KOPT-K1 (cell line): ENCODE measurements around the gene CLTA.
"Not testable (repeated sequence)": the region's sequence is repeated elsewhere in the genome, so short reads cannot be mapped to it uniquely, and the experiment has no call there.

Experiments used
- H3K27ac ChIP-seq: fragments of 200-600 bp; sonication (generic); 2 replicates; pipeline ENCODE4 v1.5.1; 2016; ENCODE audit warnings: antibody characterized with exemption, mild to moderate bottlenecking, low read depth, low read length; ENCODE audit not compliant: poor library complexity, severe bottlenecking
- H3K36me3 ChIP-seq: fragments of 200-600 bp; sonication (generic); 2 replicates; pipeline ENCODE4 v1.5.1; 2017; ENCODE audit warnings: antibody characterized with exemption, mild to moderate bottlenecking, low read length, moderate library complexity; ENCODE audit not compliant: insufficient read depth
- H3K9me3 ChIP-seq: fragments of 200-600 bp; sonication (generic); 2 replicates; pipeline ENCODE4 v1.5.1; 2017; ENCODE audit warnings: antibody characterized with exemption, low read length, mild to moderate bottlenecking; ENCODE audit not compliant: insufficient read depth, poor library complexity, severe bottlenecking

Gene CLTA

DNA sequence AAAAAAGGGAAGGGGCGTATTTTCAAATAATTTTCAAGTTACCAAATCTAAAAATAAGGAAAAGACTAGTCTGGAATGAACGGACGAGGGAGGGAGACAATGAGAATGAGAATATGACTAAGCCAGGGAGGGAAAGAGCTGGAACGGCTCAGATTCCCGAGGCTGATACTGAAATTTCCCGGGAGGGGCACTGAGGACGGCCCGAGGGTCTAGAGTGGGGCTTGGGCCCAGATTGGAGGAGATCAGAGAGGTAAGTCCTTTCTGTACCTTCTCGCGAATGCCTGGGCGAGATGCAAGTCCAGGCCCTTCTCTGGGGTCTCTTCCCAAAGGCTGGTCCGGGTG is 24.9 kb upstream of the CLTA start:
- Histone ChIP-seq H3K36me3 (no peaks in the 10 kb centered on the region), H3K9me3 (no peaks in the 10 kb centered on the region), H3K27ac (no peak overlapping the region)

DNA sequence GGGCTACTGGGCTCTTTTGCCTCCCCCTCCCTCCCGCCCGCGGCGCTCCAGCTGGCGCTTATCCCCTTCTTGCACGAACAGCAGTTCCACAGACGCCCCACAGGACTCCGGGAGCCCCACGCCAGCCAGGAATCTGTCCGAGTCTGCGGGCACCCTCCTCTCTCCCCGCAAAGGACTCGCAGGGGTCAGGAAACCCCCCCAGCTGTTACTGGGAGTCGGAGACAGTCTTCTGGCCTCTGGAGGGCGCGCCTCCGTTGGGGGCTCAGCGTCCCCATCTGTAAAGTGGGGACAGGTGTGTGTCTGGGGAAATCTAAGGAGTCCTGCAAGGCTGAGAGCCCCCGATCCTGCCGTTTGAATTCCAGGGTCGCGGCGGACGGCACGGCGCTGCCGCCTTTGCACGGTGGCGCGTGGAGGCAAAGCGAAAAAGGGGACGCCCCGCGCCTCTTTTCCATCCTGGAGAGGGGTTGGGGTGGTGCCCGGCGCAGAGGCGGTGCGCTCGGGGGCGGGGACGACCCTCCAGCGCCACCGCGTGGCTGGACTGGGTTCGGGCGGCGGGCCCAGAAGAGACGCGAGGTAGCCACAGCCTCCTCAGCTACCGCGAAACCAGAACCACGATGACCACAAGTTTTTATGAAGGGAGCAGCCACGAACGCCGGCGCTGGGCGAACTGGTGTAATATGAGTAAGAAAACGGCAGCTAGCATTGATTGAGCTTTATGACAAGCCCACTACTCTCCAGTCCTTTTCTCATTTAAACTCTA is 24.4 kb upstream of the CLTA start:
- Histone ChIP-seq H3K36me3 (no peaks in the 10 kb centered on the region), H3K27ac (no peak overlapping the region), H3K9me3 (no peaks in the 10 kb centered on the region)

DNA sequence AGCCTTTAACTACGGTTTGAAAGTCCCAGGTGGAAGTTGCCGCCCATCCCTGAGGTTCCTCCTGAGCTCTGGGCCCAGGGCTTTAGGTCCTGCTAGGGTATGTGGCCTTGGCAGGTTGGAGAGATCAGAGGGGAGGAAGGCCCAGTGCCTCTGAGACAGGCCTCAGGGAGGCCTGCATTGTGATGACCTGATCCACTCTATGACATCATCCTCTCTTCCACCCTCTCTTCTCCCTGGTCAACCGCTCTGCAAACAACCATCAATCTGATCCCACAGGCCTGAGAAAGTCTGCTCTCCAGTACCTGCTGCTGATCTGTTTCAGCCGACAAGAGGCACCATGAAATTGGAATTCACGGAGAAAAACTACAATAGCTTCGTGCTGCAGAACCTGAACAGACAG is 21.6 kb upstream of the CLTA start, which contains the start of gene CCIN:
Gene CCIN (plus strand): TSS at position 223 of the 400 bp plus-strand sequence. CDS start 115 bp downstream, at position 338.
- Histone ChIP-seq H3K36me3 (no peaks in the 10 kb centered on the region), H3K9me3 (no peaks in the 10 kb centered on the region), H3K27ac (no peak within 1 kb of the TSS)

DNA sequence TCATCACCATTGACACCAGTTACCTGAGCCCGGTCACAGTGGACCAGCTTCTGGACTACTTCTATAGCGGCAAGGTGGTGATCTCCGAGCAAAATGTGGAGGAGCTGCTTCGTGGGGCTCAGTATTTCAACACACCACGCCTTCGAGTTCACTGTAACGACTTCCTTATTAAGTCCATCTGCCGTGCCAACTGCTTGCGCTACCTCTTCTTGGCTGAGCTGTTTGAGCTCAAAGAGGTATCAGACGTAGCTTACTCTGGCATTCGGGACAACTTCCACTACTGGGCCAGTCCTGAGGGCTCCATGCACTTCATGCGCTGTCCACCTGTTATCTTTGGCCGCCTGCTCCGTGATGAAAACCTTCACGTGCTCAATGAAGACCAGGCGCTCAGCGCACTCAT is 21.0 kb upstream of the CLTA start:
- Histone ChIP-seq H3K9me3 (no peaks in the 10 kb centered on the region), H3K27ac (no peak overlapping the region), H3K36me3 (no peaks in the 10 kb centered on the region)

DNA sequence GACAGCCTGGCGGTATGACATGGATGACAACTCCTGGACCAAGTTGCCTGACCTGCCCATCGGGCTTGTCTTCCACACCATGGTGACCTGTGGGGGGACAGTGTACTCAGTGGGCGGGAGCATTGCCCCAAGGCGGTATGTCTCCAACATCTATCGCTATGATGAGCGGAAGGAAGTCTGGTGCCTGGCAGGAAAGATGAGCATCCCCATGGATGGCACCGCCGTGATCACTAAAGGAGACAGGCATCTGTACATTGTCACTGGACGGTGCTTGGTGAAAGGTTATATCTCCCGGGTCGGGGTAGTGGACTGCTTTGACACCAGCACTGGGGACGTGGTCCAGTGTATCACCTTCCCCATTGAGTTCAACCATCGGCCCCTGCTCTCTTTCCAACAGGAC is 20.2 kb upstream of the CLTA start:
- Histone ChIP-seq H3K9me3 (no peaks in the 10 kb centered on the region), H3K36me3 (no peaks in the 10 kb centered on the region), H3K27ac (no peak overlapping the region)

DNA sequence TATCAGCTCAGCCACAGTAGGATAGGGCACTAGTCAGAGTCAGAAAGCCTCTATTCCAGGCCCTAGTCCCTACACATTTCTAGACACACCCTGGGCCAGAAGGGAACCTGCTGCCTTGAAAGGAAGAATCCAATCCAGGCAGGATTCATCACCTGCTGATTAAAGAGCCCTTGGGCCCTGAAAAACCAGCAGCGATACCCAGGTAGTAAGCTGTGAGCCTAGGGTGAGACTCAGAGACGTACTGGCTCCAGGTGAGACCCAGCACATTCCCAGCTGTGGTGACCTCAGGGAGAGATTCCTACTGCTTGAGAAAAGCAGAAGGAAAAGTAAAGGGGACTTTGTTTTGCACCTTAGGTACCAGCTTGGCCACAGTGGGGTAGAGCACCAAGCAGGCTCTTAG is 16.9 kb upstream of the CLTA start:
- H3K36me3 ChIP-seq: no peaks in the 10 kb centered on the region
- H3K27ac ChIP-seq: no peak overlapping the region
- no peaks in the 10 kb centered on the region for H3K9me3 ChIP-seq

DNA sequence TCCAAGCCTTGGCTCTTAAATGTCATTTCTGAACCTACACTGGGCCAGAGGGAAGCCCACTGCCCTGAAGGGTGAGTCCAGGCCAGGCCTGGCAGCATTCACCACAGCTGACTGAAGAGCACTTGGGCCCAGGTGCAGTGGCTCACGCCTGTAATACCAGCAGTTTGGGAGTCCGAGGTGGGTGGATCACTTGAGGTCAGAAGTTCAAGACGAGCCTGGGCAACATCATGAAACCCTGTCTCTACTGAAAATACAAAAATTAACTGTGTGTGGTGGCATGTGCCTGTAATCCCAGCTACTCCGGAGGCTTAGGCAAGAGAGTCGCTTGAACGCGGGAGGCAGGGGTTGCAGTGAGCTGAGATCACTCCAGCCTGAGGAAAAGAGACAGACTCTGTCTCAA is 16.4 kb upstream of the CLTA start:
- H3K9me3 ChIP-seq: no peaks in the 10 kb centered on the region
- no peaks in the 10 kb centered on the region for H3K36me3 ChIP-seq
- no peak overlapping the region for H3K27ac ChIP-seq

DNA sequence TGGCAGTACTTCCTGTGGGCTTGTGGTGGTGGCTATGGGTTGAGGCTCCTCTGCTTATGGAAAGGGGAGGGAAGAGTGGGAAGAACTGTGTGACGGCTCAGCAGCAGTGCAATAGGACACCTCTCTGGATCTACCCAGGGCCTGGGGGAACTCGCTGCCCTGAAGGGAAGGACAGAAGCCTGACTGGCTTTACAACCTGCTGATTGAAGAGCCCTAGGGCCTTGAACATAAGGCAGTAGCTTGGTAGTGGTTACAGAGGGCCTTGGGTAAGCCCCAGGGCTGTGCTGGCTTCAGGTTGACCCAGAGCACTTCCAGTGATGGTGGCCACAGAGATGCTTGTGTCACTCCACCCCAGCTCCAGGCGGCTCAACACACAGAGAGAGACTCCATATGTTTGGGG is 16.0 kb upstream of the CLTA start:
- Histone ChIP-seq H3K9me3 (no peaks in the 10 kb centered on the region), H3K36me3 (no peaks in the 10 kb centered on the region), H3K27ac (no peak overlapping the region)

DNA sequence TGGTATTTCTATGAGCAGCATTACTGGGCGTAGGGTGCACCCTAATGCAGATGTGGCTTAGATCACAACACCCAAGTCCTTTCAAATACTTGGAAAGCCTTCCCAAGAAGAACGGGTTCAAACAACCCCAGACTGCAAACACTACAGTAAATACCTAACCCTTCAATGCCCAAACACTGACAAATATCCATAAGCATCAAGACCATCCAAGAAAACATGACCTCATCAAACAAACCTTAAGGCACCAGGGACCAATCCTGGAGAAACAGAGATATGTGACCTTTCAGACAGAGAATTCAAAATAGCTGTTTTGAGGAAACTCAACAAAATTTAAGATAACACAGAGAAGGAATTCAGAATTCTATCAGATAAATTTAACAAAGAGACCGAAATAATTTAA is 15.5 kb upstream of the CLTA start:
- H3K36me3 ChIP-seq, H3K27ac ChIP-seq: not testable (repeated sequence)

DNA sequence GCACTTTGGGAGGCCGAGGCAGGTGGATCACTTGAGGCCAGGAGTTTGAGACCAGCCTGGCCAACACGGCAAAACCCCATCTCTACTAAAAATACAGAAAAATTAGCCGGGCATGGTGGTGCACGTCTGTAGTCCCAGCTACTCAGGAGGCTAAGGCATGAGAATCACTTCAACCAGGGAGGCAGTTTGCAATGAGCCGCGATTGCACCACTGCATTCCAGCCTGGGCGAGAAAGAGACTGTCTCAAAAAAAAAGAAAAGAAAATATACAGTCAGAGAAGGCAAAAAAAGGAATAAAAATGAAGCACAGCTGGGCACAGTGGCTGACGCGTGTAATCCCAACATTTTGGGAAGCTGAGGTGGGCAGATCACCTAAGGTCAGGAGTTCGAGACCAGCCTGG is 14.2 kb upstream of the CLTA start:
- H3K9me3 ChIP-seq, H3K27ac ChIP-seq, H3K36me3 ChIP-seq: not testable (repeated sequence)

More for the DNA sequence above, 15.5 kb upstream of the CLTA start:
- not testable (repeated sequence) for H3K9me3 ChIP-seq

DNA sequence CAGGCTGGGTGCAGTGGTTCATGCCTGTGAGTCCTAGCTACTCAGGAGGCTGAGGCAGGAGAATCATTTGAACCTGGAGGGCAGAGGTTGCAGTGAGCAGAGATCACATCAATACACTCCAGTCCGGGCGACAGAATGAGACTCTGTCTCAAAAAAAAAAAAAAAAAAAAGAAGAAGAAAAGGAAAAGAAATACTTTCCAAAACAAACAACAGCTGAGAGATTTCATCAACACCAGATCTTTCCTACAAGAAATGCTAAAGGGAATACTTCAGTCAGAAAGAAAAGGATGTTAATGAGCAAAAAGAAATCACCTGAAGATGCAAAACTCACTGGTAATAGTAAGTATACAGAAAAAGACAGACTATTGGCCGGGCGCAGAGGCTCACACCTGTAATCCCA is 13.2 kb upstream of the CLTA start:
- no peaks in the 10 kb centered on the region for H3K9me3 ChIP-seq
- no peaks in the 10 kb centered on the region for H3K36me3 ChIP-seq
- no peak overlapping the region for H3K27ac ChIP-seq

DNA sequence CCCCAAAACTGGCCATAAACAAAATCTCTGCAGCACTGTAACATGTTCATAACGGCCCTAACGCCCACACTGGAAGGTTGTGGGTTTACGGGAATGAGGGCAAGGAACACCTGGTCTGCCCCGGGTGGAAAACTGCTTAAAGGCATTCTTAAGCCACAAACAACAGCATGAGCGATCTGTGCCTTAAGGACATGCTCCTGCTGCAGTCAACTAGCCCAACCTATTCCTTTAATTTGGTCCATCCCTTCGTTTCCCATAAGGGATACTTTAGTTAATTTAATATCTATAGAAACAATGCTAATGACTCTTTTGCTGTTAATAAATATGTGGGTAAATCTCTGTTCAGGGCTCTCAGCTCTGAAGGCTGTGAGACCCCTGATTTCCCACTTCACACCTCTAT is 10.5 kb upstream of the CLTA start:
- not testable (repeated sequence) for H3K27ac ChIP-seq, H3K36me3 ChIP-seq, H3K9me3 ChIP-seq

DNA sequence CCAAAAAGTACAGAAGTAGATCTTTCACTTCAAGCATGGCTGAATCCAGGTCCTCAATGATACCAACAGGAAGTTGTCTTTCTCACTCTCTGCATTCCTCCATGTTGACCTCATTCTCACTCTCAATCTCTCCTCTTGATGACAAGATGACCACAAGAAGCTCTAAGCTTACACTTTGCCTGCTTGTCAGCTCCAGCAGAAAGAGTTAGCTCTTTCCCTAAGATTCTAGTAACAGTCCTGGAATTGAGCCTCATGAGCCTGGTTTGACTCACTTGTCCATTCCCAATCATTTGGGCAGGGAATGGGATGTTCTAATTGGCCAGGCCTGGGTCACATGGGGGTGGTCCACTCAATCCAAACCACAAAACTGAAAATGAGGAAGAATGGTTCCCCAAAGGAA is 3.3 kb upstream of the CLTA start:
- Histone ChIP-seq H3K9me3 (no peaks in the 10 kb centered on the region), H3K36me3 (0 out of 2 replicates have a peak, but pooled peaks cover 1% of the 10 kb centered on the region), H3K27ac (no peak overlapping the region)

DNA sequence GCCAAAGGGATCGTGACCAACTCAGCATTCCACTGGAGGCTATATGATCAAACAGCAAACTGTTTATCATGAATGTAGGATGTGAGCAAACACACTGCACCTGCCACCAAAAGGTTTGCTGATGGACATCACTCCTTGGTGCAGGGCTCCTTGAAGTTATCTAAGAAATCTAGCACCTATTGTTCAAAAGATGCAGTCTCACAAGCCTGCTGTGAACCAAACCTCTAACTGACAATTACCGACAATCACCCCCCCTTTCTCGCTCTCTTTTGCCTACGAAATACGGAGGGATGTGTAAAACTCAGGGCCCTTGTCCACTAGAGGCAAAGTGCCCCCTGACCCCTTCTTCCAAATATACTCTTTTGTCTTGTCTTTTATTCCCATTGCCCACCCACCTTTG is 2.5 kb upstream of the CLTA start:
- Histone ChIP-seq H3K36me3 (peaks cover 8% of the 10 kb centered on the region; the same call in 1 of the 2 replicates), H3K27ac (no peak overlapping the region), H3K9me3 (no peaks in the 10 kb centered on the region)

DNA sequence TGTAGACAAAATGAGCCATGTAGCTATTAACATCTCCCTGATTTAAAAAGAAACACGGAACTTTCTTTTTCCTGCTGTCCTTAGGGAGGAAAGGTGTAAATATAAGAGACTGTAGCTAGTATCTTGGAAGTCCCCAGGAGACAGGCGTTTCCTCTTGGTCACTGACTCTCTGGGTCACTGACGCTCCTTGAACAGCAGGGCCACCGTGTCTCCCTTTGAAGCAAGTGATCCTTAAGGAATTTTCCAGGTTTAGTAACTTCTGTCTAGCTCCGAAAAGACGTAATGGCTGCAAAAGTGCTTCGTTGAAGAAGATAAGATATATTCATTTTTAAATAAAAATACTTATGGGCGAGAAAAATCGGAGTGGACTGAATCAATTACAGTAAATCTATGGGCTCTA is 745 bp upstream of the CLTA start:
- Histone ChIP-seq H3K36me3 (peaks cover 25% of the 10 kb centered on the region), H3K9me3 (no peaks in the 10 kb centered on the region), H3K27ac (peak overlapping the region; percentile 85)

DNA sequence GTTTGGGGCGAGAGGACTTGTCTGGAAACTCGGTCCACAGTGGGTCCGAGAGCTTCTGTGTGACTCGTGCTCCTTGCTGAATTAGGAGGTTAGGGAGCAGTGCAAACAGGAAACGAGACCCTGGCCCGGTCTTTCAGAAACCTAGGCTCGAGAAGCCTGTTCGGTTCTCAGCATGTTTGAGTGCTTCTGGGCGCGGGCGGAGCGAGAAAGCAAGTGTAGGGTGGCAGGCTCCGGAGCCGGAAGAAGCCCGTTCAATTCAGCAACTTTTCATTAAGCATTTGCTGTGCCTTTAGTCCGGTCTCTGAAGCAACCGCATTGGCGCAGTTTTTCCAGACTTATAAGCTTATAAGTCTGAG is 547 bp downstream of the CLTA start:
- H3K36me3 ChIP-seq: peaks cover 36% of the 10 kb centered on the region
- H3K9me3 ChIP-seq: no peaks in the 10 kb centered on the region
- peak overlapping the region; percentile 85 for H3K27ac ChIP-seq
